Mesendoderm (in vitro differentiated cells): ENCODE measurements around the gene AADACL3.

Experiments
- DNase-seq: peaks from one replicate; pipeline ENCODE4 v3.0.0; 2013
- H2AK5ac ChIP-seq: 2 replicates; pipeline ENCODE4 v1.6.1; 2013; ENCODE audit warnings: low read length, inconsistent platforms
- H2BK120ac ChIP-seq: 2 replicates; pipeline ENCODE4 v1.6.1; 2013; ENCODE audit warnings: low read depth, mild to moderate bottlenecking, low read length, moderate library complexity, mixed read lengths
- H2BK15ac ChIP-seq: replicated peaks from 2 replicates; pipeline ENCODE4 v1.6.1; 2013; ENCODE audit warnings: low read depth, mild to moderate bottlenecking, moderate library complexity
- H2BK5ac ChIP-seq: 2 replicates; pipeline ENCODE4 v1.6.1; 2013; ENCODE audit warnings: low read length, inconsistent platforms
- H3K18ac ChIP-seq: 2 replicates; pipeline ENCODE4 v1.6.1; 2013; ENCODE audit warnings: mild to moderate bottlenecking, low read length, mixed read lengths
- H3K23ac ChIP-seq: one replicate; pipeline ENCODE4 v1.6.1; 2013; ENCODE audit warnings: low read length
- H3K27ac ChIP-seq: 2 replicates; pipeline ENCODE4 v1.5.1; 2013; ENCODE audit warnings: low read depth, mild to moderate bottlenecking, inconsistent platforms, low read length, moderate library complexity
- H3K27me3 ChIP-seq: 2 replicates; pipeline ENCODE4 v1.6.1; 2013; ENCODE audit warnings: low read length, control low read depth, mild to moderate bottlenecking, inconsistent platforms; ENCODE audit not compliant: insufficient read depth, poor library complexity
- H3K36me3 ChIP-seq: 2 replicates; pipeline ENCODE4 v1.6.1; 2013; ENCODE audit warnings: low read length, inconsistent platforms; ENCODE audit not compliant: control insufficient read depth, insufficient read depth
- H3K4ac ChIP-seq: one replicate; pipeline ENCODE4 v1.6.1; 2013; ENCODE audit warnings: low read depth, mild to moderate bottlenecking, low read length, moderate library complexity
- H3K4me1 ChIP-seq: 2 replicates; pipeline ENCODE4 v1.6.1; 2013; ENCODE audit warnings: low read depth, low read length, inconsistent platforms; ENCODE audit not compliant: control insufficient read depth
- H3K4me2 ChIP-seq: 2 replicates; pipeline ENCODE4 v1.6.1; 2013; ENCODE audit warnings: low read length
- H3K4me3 ChIP-seq: 2 replicates; pipeline ENCODE4 v1.5.1; 2013; ENCODE audit warnings: mild to moderate bottlenecking, low read length
- H3K56ac ChIP-seq: one replicate; pipeline ENCODE4 v1.6.1; 2013; ENCODE audit warnings: low read length
- H3K79me1 ChIP-seq: 2 replicates; pipeline ENCODE4 v1.6.1; 2013; ENCODE audit warnings: low read length, inconsistent platforms
- H3K79me2 ChIP-seq: 2 replicates; pipeline ENCODE4 v1.6.1; 2013; ENCODE audit warnings: mild to moderate bottlenecking, low read length; ENCODE audit not compliant: control insufficient read depth, insufficient read depth
- H3K9ac ChIP-seq: 2 replicates; pipeline ENCODE4 v1.6.1; 2013; ENCODE audit warnings: low read length, inconsistent platforms
- H4K5ac ChIP-seq: one replicate; pipeline ENCODE4 v1.6.1; 2013; ENCODE audit warnings: low read length
- H4K8ac ChIP-seq: one replicate; pipeline ENCODE4 v1.6.1; 2013; ENCODE audit warnings: low read depth, mild to moderate bottlenecking, control low read depth, low read length, moderate library complexity
- WGBS: extraction: QIAGEN DNeasy Blood & Tissue Kit; methylation state at CpG from one replicate; pipeline ENCODE4 v1.1.7; 2013; ENCODE audit warnings: low lambda C conversion rate, missing lambda C conversion rate; ENCODE audit not compliant: insufficient coverage; ENCODE audit errors: extremely low coverage; 5-methylcytosine and 5-hydroxymethylcytosine counted together

Gene AADACL3

GRCh38 chr1:12770620-12771019 lies 54.7 kb downstream of the AADACL3 start:
- no peak overlapping the region for H3K4ac ChIP-seq
- no peaks in the 10 kb centered on the region for H3K79me2 ChIP-seq
- no peak overlapping the region for H4K8ac ChIP-seq
- H3K9ac ChIP-seq: no peak overlapping the region
- H3K4me3 ChIP-seq: no peak overlapping the region
- H3K27ac ChIP-seq: no peak overlapping the region
- DNase-seq: no peak
- H3K27me3 ChIP-seq: no peaks in the 10 kb centered on the region
- no peak overlapping the region for H4K5ac ChIP-seq
- no peak overlapping the region for H3K23ac ChIP-seq
- H3K4me2 ChIP-seq: no peak overlapping the region
- H3K36me3 ChIP-seq: no peaks in the 10 kb centered on the region
- no peak overlapping the region for H2BK15ac ChIP-seq
- H3K18ac ChIP-seq: no peak overlapping the region
- no CpG with 5 or more reads among the region's 2 CpGs for WGBS
- no peak overlapping the region for H2BK5ac ChIP-seq
- no peaks in the 10 kb centered on the region for H3K79me1 ChIP-seq
- H2AK5ac ChIP-seq: no peak overlapping the region
- no peaks in the 10 kb centered on the region for H3K4me1 ChIP-seq
- no peak overlapping the region for H3K56ac ChIP-seq
- no peak overlapping the region for H2BK120ac ChIP-seq

GRCh38 chr1:12771186-12771585 lies 55.3 kb downstream of the AADACL3 start:
- no peak overlapping the region for H4K5ac ChIP-seq
- H3K4ac ChIP-seq: no peak overlapping the region
- no peak overlapping the region for H3K9ac ChIP-seq
- no peaks in the 10 kb centered on the region for H3K4me1 ChIP-seq
- H3K56ac ChIP-seq: no peak overlapping the region
- no peak overlapping the region for H3K27ac ChIP-seq
- H2BK120ac ChIP-seq: no peak overlapping the region
- no peak overlapping the region for H3K23ac ChIP-seq
- H2BK15ac ChIP-seq: no peak overlapping the region
- no peak overlapping the region for H3K4me3 ChIP-seq
- no peak overlapping the region for H3K18ac ChIP-seq
- DNase-seq: no peak
- H3K79me2 ChIP-seq: no peaks in the 10 kb centered on the region
- no peaks in the 10 kb centered on the region for H3K79me1 ChIP-seq
- no CpG with 5 or more reads among the region's 5 CpGs for WGBS
- H2AK5ac ChIP-seq: no peak overlapping the region
- no peak overlapping the region for H3K4me2 ChIP-seq
- no peaks in the 10 kb centered on the region for H3K27me3 ChIP-seq
- no peak overlapping the region for H4K8ac ChIP-seq
- H3K36me3 ChIP-seq: no peaks in the 10 kb centered on the region
- no peak overlapping the region for H2BK5ac ChIP-seq

GRCh38 chr1:12772520-12772919 lies 56.6 kb downstream of the AADACL3 start:
- Histone ChIP-seq H3K27ac (no peak overlapping the region), H3K9ac (no peak overlapping the region), H2BK120ac (no peak overlapping the region), H3K4me1 (no peaks in the 10 kb centered on the region), H2BK15ac (no peak overlapping the region), H3K79me2 (no peaks in the 10 kb centered on the region), H3K18ac (no peak overlapping the region), H3K4me3 (no peak overlapping the region), H3K4ac (no peak overlapping the region), H4K5ac (no peak overlapping the region), H3K56ac (no peak overlapping the region), H3K23ac (no peak overlapping the region), H3K4me2 (no peak overlapping the region), H3K27me3 (no peaks in the 10 kb centered on the region), H3K36me3 (no peaks in the 10 kb centered on the region), H2BK5ac (no peak overlapping the region), H3K79me1 (no peaks in the 10 kb centered on the region), H2AK5ac (no peak overlapping the region), H4K8ac (no peak overlapping the region)
- DNase-seq: no peak
- WGBS: no CpG with 5 or more reads among the region's 5 CpGs

- no CpG with 5 or more reads among the region's 5 CpGs for WGBS
Measured at GRCh38 chr1:12773438-12773837, 57.5 kb downstream of the AADACL3 start, which contains the start of gene PRAMEF12. Gene PRAMEF12, plus strand, starts transcription at chr1:12773738. Its CDS starts 1,130 bp downstream, at chr1:12774868.

GRCh38 chr1:12774801-12775345 lies 59.0 kb downstream of the AADACL3 start:
- Histone ChIP-seq H2BK15ac (no peak overlapping the region), H4K5ac (no peak overlapping the region), H2AK5ac (no peak overlapping the region), H3K27me3 (no peaks in the 10 kb centered on the region), H3K4me3 (no peak overlapping the region), H3K36me3 (no peaks in the 10 kb centered on the region), H3K27ac (no peak overlapping the region), H3K18ac (no peak overlapping the region), H3K4ac (no peak overlapping the region), H3K79me2 (no peaks in the 10 kb centered on the region), H2BK5ac (no peak overlapping the region), H3K4me1 (no peaks in the 10 kb centered on the region), H3K23ac (no peak overlapping the region), H3K4me2 (no peak overlapping the region), H3K9ac (no peak overlapping the region), H3K56ac (no peak overlapping the region), H4K8ac (no peak overlapping the region), H3K79me1 (no peaks in the 10 kb centered on the region), H2BK120ac (no peak overlapping the region)
- no peak for DNase-seq
- WGBS: no CpG with 5 or more reads among the region's 5 CpGs

More at GRCh38 chr1:12773438-12773837, 57.5 kb downstream of the AADACL3 start, which contains the start of gene PRAMEF12:
- Histone ChIP-seq H4K8ac (no peak within 1 kb of the TSS), H2BK15ac (no peak within 1 kb of the TSS), H3K4me3 (no peak within 1 kb of the TSS), H3K36me3 (no peaks in the 10 kb centered on the region), H3K79me1 (no peaks in the 10 kb centered on the region), H4K5ac (no peak within 1 kb of the TSS), H3K79me2 (no peaks in the 10 kb centered on the region), H2BK5ac (no peak within 1 kb of the TSS), H3K27ac (no peak within 1 kb of the TSS), H3K56ac (no peak within 1 kb of the TSS), H3K27me3 (no peaks in the 10 kb centered on the region), H3K9ac (no peak within 1 kb of the TSS), H3K4me2 (no peak within 1 kb of the TSS), H2BK120ac (no peak within 1 kb of the TSS), H3K4ac (no peak within 1 kb of the TSS), H3K23ac (no peak within 1 kb of the TSS), H2AK5ac (no peak within 1 kb of the TSS), H3K4me1 (no peaks in the 10 kb centered on the region), H3K18ac (no peak within 1 kb of the TSS)
- DNase-seq: no peak

GRCh38 chr1:12775443-12775842 lies 59.5 kb downstream of the AADACL3 start:
- H3K79me1 ChIP-seq: no peaks in the 10 kb centered on the region
- no peak overlapping the region for H4K8ac ChIP-seq
- H3K4ac ChIP-seq: no peak overlapping the region
- no peak overlapping the region for H3K18ac ChIP-seq
- no peak overlapping the region for H3K56ac ChIP-seq
- no CpG with 5 or more reads among the region's 8 CpGs for WGBS
- H2BK120ac ChIP-seq: no peak overlapping the region
- H3K27ac ChIP-seq: no peak overlapping the region
- H3K36me3 ChIP-seq: no peaks in the 10 kb centered on the region
- H3K4me3 ChIP-seq: no peak overlapping the region
- no peaks in the 10 kb centered on the region for H3K4me1 ChIP-seq
- no peak overlapping the region for H3K9ac ChIP-seq
- no peak overlapping the region for H2AK5ac ChIP-seq
- no peak overlapping the region for H4K5ac ChIP-seq
- H3K23ac ChIP-seq: no peak overlapping the region
- H2BK5ac ChIP-seq: no peak overlapping the region
- DNase-seq: no peak
- H3K27me3 ChIP-seq: no peaks in the 10 kb centered on the region
- H3K4me2 ChIP-seq: no peak overlapping the region
- H2BK15ac ChIP-seq: no peak overlapping the region
- no peaks in the 10 kb centered on the region for H3K79me2 ChIP-seq
